AML-193 (cell line): ENCODE results near the gene GPR61.
A peak's percentile ranks its signal among the peaks of the same experiment; 100 is the strongest.

Experiments used
- DNase-seq, 2 experiments: peaks; one replicate each; lab custom pipeline; 2025; lab: John Stamatoyannopoulos, UW

GPR61 gene

GRCh38 chr1:109539676-109540075 is at the start of gene GPR61:
TSS of gene GPR61 (plus strand) at chr1:109539872. CDS start at chr1:109543023, 3,151 bp downstream.
- DNase-seq: no peak

- DNase-seq: peak; percentile 45 to 50
Observed at GRCh38 chr1:109490029-109490933, 49.4 kb upstream of the GPR61 start.

- DNase-seq: no peak
Observed at GRCh38 chr1:109490934-109491302, 48.8 kb upstream of the GPR61 start.

- no peak for DNase-seq
Observed at GRCh38 chr1:109491372-109491771, 48.3 kb upstream of the GPR61 start.

GRCh38 chr1:109492779-109493178 is 46.9 kb upstream of the GPR61 start:
- DNase-seq: no peak

GRCh38 chr1:109493227-109493626 is 46.4 kb upstream of the GPR61 start:
- DNase-seq: no peak

- peak; percentile 71 to 77 for DNase-seq
Observed at GRCh38 chr1:109493805-109494539, 45.7 kb upstream of the GPR61 start, which contains the start of gene CYB561D1. TSS of gene CYB561D1 (plus strand) at chr1:109494094. CDS start at chr1:109494140, 46 bp downstream.

GRCh38 chr1:109495738-109496137 is 43.9 kb upstream of the GPR61 start:
- DNase-seq: no peak

GRCh38 chr1:109497449-109498160 is 42.1 kb upstream of the GPR61 start:
- no peak for DNase-seq

- peak; percentile 4 to 19 for DNase-seq
Observed at GRCh38 chr1:109498161-109498801, 41.4 kb upstream of the GPR61 start.

- DNase-seq: no peak
Observed at GRCh38 chr1:109499081-109499480, 40.6 kb upstream of the GPR61 start.

- peak; percentile 37 for DNase-seq
Observed at GRCh38 chr1:109499661-109500536, 39.8 kb upstream of the GPR61 start.

- no peak for DNase-seq
Observed at GRCh38 chr1:109500941-109501381, 38.7 kb upstream of the GPR61 start.

- DNase-seq: peak; percentile 68 to 72
Observed at GRCh38 chr1:109501644-109502363, 37.9 kb upstream of the GPR61 start.

- DNase-seq: no peak
Observed at GRCh38 chr1:109502364-109502851, 37.3 kb upstream of the GPR61 start.

- no peak for DNase-seq
Observed at GRCh38 chr1:109503935-109504334, 35.7 kb upstream of the GPR61 start.

GRCh38 chr1:109504974-109505373 is 34.7 kb upstream of the GPR61 start:
- no peak for DNase-seq

- DNase-seq: no peak
Observed at GRCh38 chr1:109508001-109508872, 31.4 kb upstream of the GPR61 start.

GRCh38 chr1:109508873-109509175 is 30.8 kb upstream of the GPR61 start:
- DNase-seq: no peak
